GM12874 (cell line): ENCODE measurements around the gene TET3.

Experiments used
- TF ChIP-seq, protein P1 (sequence below): IDR thresholded peaks from 2 replicates; pipeline ENCODE4 v1.5.1; 2011; ENCODE audit warnings: low read depth, mild to moderate bottlenecking, control low read depth, low read length, moderate library complexity; ENCODE audit not compliant: insufficient read depth

The TET3 gene

DNA sequence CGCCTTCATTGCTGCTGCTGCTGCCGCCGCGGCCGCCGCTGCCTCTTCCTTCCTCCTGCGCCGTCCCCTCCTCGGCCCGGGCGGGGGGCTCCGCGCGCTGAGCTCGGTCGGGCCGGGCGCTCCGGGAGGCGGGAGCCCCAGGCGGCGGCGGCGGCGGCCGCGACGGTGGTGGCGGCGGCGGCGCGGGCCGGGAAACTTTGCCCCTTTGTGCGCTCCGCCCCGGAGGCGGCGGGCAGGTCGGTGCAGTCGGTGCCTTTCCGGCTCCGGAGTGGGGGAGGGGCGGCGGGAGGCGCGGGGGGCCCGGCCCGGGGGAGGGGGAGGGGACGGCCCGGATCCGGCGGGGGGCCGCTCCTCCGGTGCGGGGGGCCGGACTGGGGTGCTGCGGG, 205 bp downstream of the TET3 start:
- TF ChIP-seq, protein P1, sequence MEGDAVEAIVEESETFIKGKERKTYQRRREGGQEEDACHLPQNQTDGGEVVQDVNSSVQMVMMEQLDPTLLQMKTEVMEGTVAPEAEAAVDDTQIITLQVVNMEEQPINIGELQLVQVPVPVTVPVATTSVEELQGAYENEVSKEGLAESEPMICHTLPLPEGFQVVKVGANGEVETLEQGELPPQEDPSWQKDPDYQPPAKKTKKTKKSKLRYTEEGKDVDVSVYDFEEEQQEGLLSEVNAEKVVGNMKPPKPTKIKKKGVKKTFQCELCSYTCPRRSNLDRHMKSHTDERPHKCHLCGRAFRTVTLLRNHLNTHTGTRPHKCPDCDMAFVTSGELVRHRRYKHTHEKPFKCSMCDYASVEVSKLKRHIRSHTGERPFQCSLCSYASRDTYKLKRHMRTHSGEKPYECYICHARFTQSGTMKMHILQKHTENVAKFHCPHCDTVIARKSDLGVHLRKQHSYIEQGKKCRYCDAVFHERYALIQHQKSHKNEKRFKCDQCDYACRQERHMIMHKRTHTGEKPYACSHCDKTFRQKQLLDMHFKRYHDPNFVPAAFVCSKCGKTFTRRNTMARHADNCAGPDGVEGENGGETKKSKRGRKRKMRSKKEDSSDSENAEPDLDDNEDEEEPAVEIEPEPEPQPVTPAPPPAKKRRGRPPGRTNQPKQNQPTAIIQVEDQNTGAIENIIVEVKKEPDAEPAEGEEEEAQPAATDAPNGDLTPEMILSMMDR: no peak

DNA sequence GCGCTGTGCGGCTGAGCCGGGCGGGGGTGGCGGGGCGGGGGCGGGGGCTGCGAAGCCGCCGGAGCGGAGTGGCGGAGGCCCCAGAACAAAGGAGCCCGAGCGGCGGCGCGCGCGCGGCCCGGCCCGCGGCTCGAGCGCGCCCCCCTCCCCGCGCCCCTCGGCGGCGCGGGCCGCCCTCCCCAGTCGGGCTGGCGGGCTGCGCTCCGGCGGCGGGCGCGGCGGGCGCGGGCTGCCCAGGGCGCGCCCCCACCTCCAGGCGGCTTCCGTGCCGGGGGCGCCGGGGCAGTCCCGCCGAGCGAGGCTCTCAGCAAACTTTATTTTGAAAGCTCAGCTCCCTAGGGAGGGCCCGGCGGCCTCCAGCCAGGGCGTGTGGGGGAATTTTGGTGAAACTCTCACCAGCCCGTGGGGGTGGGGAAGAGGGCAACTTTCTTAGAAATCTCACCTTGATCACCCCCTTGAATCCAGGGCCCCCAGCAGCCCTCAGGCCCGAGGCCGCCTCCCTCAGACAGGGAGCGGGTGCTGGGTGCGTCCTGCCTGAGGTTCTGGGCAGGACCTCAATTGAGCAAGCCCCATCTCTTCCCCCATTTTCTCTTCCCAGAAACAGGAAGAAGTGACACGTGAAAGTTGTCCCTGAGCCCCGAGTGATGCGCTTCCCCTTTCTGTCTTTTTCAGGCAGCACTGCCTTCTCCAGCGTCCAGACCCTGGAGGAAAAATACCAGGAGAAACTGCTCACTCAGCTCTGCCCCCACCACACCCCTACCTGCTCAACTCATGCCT, 786 bp downstream of the TET3 start:
- TF ChIP-seq, protein P1: no peak

DNA sequence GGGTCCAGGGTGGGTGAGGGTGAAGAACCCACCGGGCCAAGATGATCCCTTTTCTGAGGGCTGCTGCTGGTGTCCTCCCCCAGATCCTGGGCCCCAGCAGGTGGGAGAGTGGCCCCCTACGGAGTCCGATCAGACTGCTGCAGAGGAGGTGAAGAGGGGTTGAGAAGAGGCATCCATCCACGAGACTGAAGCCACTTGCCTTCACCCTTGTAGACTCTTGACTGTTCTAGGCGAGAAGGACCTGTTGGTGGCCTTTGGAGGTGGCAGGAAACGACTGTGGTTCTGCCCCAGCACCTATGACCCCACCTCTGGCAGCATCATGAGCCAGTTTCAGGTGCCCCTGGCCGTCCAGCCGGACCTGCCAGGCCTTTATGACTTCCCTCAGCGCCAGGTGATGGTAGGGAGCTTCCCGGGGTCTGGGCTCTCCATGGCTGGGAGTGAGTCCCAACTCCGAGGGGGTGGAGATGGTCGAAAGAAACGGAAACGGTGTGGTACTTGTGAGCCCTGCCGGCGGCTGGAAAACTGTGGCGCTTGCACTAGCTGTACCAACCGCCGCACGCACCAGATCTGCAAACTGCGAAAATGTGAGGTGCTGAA, 1.5 kb downstream of the TET3 start:
- TF ChIP-seq, protein P1: no peak

DNA sequence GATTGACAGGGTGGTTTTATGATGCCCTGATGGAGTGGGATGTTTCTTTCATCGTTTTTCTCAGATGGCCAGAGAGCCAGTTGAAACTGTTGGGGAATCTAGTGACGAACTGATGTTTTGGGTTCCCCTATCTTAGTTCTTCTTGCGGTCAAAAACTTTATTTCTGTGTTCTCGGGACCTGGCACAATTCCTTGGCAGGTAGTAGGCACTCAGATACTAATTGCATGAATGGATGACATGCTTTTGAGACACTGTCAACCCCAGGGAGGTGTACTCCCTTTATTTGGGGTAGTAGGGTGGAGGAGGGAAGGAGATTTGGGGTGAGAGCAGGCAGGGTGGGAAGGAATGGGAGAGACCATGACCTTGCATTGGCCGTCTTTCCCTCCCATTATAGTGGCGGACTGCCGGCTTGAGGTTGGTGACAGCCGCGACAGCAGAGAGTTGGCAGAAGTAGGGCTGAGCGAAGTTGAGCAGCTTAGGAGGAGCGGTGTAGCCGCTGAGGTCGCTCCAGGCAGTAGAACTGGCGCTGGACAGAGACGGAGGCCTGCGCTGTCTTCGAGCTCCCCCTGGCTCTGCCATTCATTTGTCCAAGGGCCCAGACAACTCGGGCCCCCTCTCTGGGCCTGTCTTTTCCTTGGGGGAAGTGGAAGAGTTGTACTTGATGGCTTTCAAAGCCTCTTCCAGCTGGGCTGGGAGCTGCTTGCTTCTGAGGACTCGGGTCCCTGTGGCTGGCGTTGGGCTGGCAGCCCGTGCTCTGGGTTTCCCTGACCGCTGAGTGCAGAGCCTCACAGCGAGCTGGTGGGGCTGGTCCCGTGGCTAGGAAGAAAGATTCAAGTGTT, 2.6 kb downstream of the TET3 start:
- TF ChIP-seq, protein P1: no peak

DNA sequence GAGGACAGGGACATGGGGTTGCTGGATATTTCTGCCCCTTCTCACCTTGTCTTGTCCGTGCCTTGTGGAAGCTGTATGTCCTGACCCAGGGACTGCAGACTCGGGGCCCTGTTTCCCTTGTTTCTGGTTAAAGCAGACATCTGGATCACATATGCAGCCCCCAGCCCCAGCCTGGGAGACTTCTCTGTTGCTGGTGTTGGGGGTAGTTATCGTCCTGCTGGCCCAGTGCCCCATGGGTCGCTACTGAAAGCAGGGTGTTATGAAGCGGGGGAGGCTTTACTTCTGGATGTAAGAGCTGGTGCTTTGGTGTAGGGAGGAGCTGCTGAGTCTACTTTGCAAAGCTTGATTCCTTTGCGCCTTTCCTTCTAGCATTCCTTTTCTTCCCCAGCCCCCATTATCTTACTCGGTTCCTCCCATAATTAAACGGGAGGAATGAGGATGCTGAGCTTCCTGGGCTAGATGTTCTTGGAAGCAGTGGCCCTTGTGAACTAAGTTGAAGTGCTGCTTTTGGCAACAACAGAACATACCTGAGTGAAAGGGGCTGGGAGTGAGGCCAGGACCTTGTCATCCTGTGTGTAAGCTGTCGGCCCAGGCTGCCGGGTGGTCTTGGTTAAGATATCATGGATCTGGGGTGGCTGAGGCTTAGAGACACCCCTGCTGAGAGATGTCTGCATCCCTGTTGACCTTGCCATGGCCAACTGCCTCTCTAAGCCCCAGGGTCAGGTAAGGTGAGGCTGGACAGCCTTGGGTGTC, 3.4 kb downstream of the TET3 start:
- TF ChIP-seq, protein P1: no peak

DNA sequence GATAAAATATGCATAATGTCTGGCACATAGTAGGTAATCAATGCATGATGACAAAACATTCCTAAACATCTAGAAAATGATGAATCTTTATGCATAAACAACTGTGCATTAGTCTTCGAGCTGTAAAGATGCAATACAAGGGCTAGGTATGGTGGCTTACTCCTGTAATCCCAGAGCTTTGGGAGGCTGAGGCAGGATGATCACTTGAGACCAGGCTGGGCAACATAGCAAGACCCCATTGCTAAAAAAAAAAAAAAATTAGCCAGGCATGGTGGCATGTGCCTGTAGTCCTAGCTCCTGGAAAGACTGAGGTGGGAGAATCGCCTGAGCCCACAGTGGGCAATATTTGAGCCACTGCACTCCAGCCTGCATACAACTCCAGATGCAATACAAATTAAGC, 5.3 kb downstream of the TET3 start:
- TF ChIP-seq, protein P1: no peak
